Stimulated activated CD4-positive, alpha-beta T cell treated with anti-CD3 and anti-CD28 coated beads, Interleukin-1b, Interleukin-23, amount 100 ng/mL, for 24 hours (primary cell): ENCODE data around the gene DCN.

ENCODE experiments used
- DNase-seq, 4 experiments: peaks; one replicate each; pipeline ENCODE4 v3.0.0-alpha.2; 2020; ENCODE audit warnings: low read depth in 4 of 4, low spot score in 1 of 4

DCN gene

GRCh38 chr12:91104812-91105466, 77.7 kb downstream of the DCN start:
- no peak for DNase-seq

- DNase-seq = no peak
These were observed 79.0 kb downstream of the DCN start for GRCh38 chr12:91103624-91104023.

- DNase-seq = no peak
These were observed 79.5 kb downstream of the DCN start for GRCh38 chr12:91103101-91103500.

- no peak for DNase-seq
These were observed 81.7 kb downstream of the DCN start for GRCh38 chr12:91100906-91101305.

- DNase-seq = no peak
These were observed 82.8 kb downstream of the DCN start for GRCh38 chr12:91099836-91100235.

- DNase-seq = no peak
These were observed 83.3 kb downstream of the DCN start for GRCh38 chr12:91099341-91099740.

- DNase-seq = no peak
These were observed 83.7 kb downstream of the DCN start for GRCh38 chr12:91098941-91099340.

GRCh38 chr12:91098461-91098860, 84.2 kb downstream of the DCN start:
- no peak for DNase-seq

GRCh38 chr12:91094957-91095356, 87.7 kb downstream of the DCN start:
- no peak for DNase-seq

- DNase-seq = no peak
These were observed 88.5 kb downstream of the DCN start for GRCh38 chr12:91094032-91094662.

GRCh38 chr12:91093341-91093740, 89.3 kb downstream of the DCN start:
- no peak for DNase-seq

GRCh38 chr12:91091916-91092715, 90.5 kb downstream of the DCN start:
- no peak for DNase-seq
